Activated T-cell treated with anti-CD3 and anti-CD28 coated beads, Interleukin-2, amount 50 U/mL, for 4 hours (primary cell): ENCODE measurements around the gene MLF1. TPM values are rescaled to one million over a fixed set of nuclear protein-coding genes. Genes with fewer than 3 reads are reported as not detected.

Experiments used
- ATAC-seq, 2 donors: fragments of 200-7000 bp; cut with Tn5 transposase; one replicate each; pipeline ENCODE4 v1.10.0; 2021
- DNase-seq: peaks from one replicate; pipeline ENCODE4 v3.0.0-alpha.2; 2020
- H3K27me3 Mint-ChIP-seq: one replicate; pipeline ENCODE4 v1.8.0; 2021; ENCODE audit warnings: low read depth, mixed read lengths
- H3K36me3 Mint-ChIP-seq: one replicate; pipeline ENCODE4 v1.8.0; 2022; ENCODE audit warnings: mixed read lengths; ENCODE audit not compliant: insufficient read depth
- H3K4me1 Mint-ChIP-seq: one replicate; pipeline ENCODE4 v1.8.0; 2021; ENCODE audit warnings: low read depth, mixed read lengths
- H3K4me3 Mint-ChIP-seq: one replicate; pipeline ENCODE4 v1.8.0; 2021; ENCODE audit warnings: mild to moderate bottlenecking, moderate library complexity, mixed read lengths
- H3K9me3 Mint-ChIP-seq: one replicate; pipeline ENCODE4 v1.8.0; 2021; ENCODE audit warnings: mixed read lengths
- total RNA-seq, 3 donors: library from RNA; stranded (reverse); gene quantifications; one replicate each; pipeline ENCODE4 v1.2.1, GENCODE V29; 2021

Gene MLF1
- total RNA-seq, 3 donors from 2014 or later = 1.6 to 1.8 (median 1.6) TPM

GRCh38 chr3:158562674-158563073 lies 8.3 kb upstream of the MLF1 start:
- ATAC-seq = no peak
- DNase-seq = no peak

GRCh38 chr3:158563076-158563475 lies 7.9 kb upstream of the MLF1 start:
- Mint-ChIP-seq H3K36me3 (no peaks in the 10 kb centered on the region), H3K27me3 (peaks cover 24% of the 10 kb centered on the region)

More at GRCh38 chr3:158562674-158563073, 8.3 kb upstream of the MLF1 start:
- H3K9me3 Mint-ChIP-seq = peaks cover 4% of the 10 kb centered on the region
- H3K4me1 Mint-ChIP-seq = no peaks in the 10 kb centered on the region
- H3K27me3 Mint-ChIP-seq = peaks cover 20% of the 10 kb centered on the region
- H3K4me3 Mint-ChIP-seq = no peak overlapping the region
- no peaks in the 10 kb centered on the region for H3K36me3 Mint-ChIP-seq

GRCh38 chr3:158565076-158565475 lies 5.9 kb upstream of the MLF1 start:
- no peak overlapping the region for H3K4me3 Mint-ChIP-seq
- no peaks in the 10 kb centered on the region for H3K4me1 Mint-ChIP-seq
- H3K27me3 Mint-ChIP-seq = peaks cover 39% of the 10 kb centered on the region
- peaks cover 4% of the 10 kb centered on the region for H3K9me3 Mint-ChIP-seq
- ATAC-seq (no peak), DNase-seq (no peak)
- H3K36me3 Mint-ChIP-seq = no peaks in the 10 kb centered on the region

More at GRCh38 chr3:158563076-158563475, 7.9 kb upstream of the MLF1 start:
- Mint-ChIP-seq H3K4me3 (no peak overlapping the region), H3K4me1 (no peaks in the 10 kb centered on the region), H3K9me3 (peaks cover 4% of the 10 kb centered on the region)
- ATAC-seq (no peak), DNase-seq (no peak)

GRCh38 chr3:158568784-158569183 lies 2.2 kb upstream of the MLF1 start:
- Mint-ChIP-seq H3K4me3 (no peak overlapping the region), H3K4me1 (peaks cover 12% of the 10 kb centered on the region), H3K9me3 (peaks cover 4% of the 10 kb centered on the region), H3K27me3 (peaks cover 56% of the 10 kb centered on the region), H3K36me3 (no peaks in the 10 kb centered on the region)
- no peak for ATAC-seq
- no peak for DNase-seq

- H3K27me3 Mint-ChIP-seq = peaks cover 57% of the 10 kb centered on the region
- peaks cover 4% of the 10 kb centered on the region for H3K9me3 Mint-ChIP-seq
- H3K36me3 Mint-ChIP-seq = no peaks in the 10 kb centered on the region
- H3K4me3 Mint-ChIP-seq = no peak overlapping the region
- ATAC-seq (no peak), DNase-seq (no peak)
- H3K4me1 Mint-ChIP-seq = peaks cover 12% of the 10 kb centered on the region
These were observed 1.2 kb upstream of the MLF1 start for GRCh38 chr3:158569794-158570193.

- peaks cover 12% of the 10 kb centered on the region for H3K4me1 Mint-ChIP-seq
- ATAC-seq (no peak), DNase-seq (no peak)
- H3K9me3 Mint-ChIP-seq = no peaks in the 10 kb centered on the region
- H3K4me3 Mint-ChIP-seq = no peak overlapping the region
- no peaks in the 10 kb centered on the region for H3K36me3 Mint-ChIP-seq
- H3K27me3 Mint-ChIP-seq = peaks cover 45% of the 10 kb centered on the region
These were observed 1.2 kb downstream of the MLF1 start for GRCh38 chr3:158571969-158572765.

- DNase-seq (no peak), ATAC-seq (no peak)
- H3K9me3 Mint-ChIP-seq = no peaks in the 10 kb centered on the region
- H3K27me3 Mint-ChIP-seq = peaks cover 40% of the 10 kb centered on the region
- H3K36me3 Mint-ChIP-seq = no peaks in the 10 kb centered on the region
- peaks cover 12% of the 10 kb centered on the region for H3K4me1 Mint-ChIP-seq
- H3K4me3 Mint-ChIP-seq = no peak overlapping the region
These were observed 1.7 kb downstream of the MLF1 start for GRCh38 chr3:158572766-158573060.

GRCh38 chr3:158573714-158574113 lies 2.7 kb downstream of the MLF1 start:
- no peaks in the 10 kb centered on the region for H3K36me3 Mint-ChIP-seq
- DNase-seq (no peak), ATAC-seq (no peak)
- H3K9me3 Mint-ChIP-seq = no peaks in the 10 kb centered on the region
- peaks cover 12% of the 10 kb centered on the region for H3K4me1 Mint-ChIP-seq
- no peak overlapping the region for H3K4me3 Mint-ChIP-seq
- H3K27me3 Mint-ChIP-seq = peaks cover 34% of the 10 kb centered on the region

- Mint-ChIP-seq H3K36me3 (no peaks in the 10 kb centered on the region), H3K9me3 (no peaks in the 10 kb centered on the region), H3K4me3 (no peak overlapping the region), H3K27me3 (peaks cover 26% of the 10 kb centered on the region), H3K4me1 (peaks cover 12% of the 10 kb centered on the region)
- ATAC-seq = no peak
- no peak for DNase-seq
These were observed 3.7 kb downstream of the MLF1 start for GRCh38 chr3:158574646-158575045.

- no peak for ATAC-seq
- Mint-ChIP-seq H3K4me3 (no peak overlapping the region), H3K36me3 (no peaks in the 10 kb centered on the region), H3K4me1 (no peaks in the 10 kb centered on the region), H3K27me3 (peaks cover 6% of the 10 kb centered on the region), H3K9me3 (no peaks in the 10 kb centered on the region)
- no peak for DNase-seq
These were observed 19.2 kb downstream of the MLF1 start for GRCh38 chr3:158590223-158590622.

GRCh38 chr3:158600787-158601186 lies 29.8 kb downstream of the MLF1 start:
- H3K4me3 Mint-ChIP-seq = no peak overlapping the region
- H3K9me3 Mint-ChIP-seq = no peaks in the 10 kb centered on the region
- H3K4me1 Mint-ChIP-seq = no peaks in the 10 kb centered on the region
- H3K27me3 Mint-ChIP-seq = peaks cover 2% of the 10 kb centered on the region
- no peak for ATAC-seq
- H3K36me3 Mint-ChIP-seq = no peaks in the 10 kb centered on the region
- DNase-seq = no peak

GRCh38 chr3:158602227-158602626 lies 31.2 kb downstream of the MLF1 start:
- ATAC-seq = no peak
- H3K4me1 Mint-ChIP-seq = no peaks in the 10 kb centered on the region
- peaks cover 2% of the 10 kb centered on the region for H3K27me3 Mint-ChIP-seq
- DNase-seq = no peak
- H3K36me3 Mint-ChIP-seq = no peaks in the 10 kb centered on the region
- no peaks in the 10 kb centered on the region for H3K9me3 Mint-ChIP-seq
- H3K4me3 Mint-ChIP-seq = no peak overlapping the region

GRCh38 chr3:158617982-158618875 lies 47.2 kb downstream of the MLF1 start:
- Mint-ChIP-seq H3K9me3 (no peaks in the 10 kb centered on the region), H3K36me3 (no peaks in the 10 kb centered on the region), H3K4me3 (no peak overlapping the region), H3K27me3 (peaks cover 2% of the 10 kb centered on the region), H3K4me1 (no peaks in the 10 kb centered on the region)
- ATAC-seq (no peak), DNase-seq (no peak)

GRCh38 chr3:158625881-158626280 lies 54.9 kb downstream of the MLF1 start:
- H3K36me3 Mint-ChIP-seq = no peaks in the 10 kb centered on the region
- no peak for ATAC-seq
- no peaks in the 10 kb centered on the region for H3K9me3 Mint-ChIP-seq
- no peaks in the 10 kb centered on the region for H3K4me1 Mint-ChIP-seq
- no peak overlapping the region for H3K4me3 Mint-ChIP-seq
- H3K27me3 Mint-ChIP-seq = peaks cover 22% of the 10 kb centered on the region
- no peak for DNase-seq

- Mint-ChIP-seq H3K4me3 (no peak overlapping the region), H3K4me1 (no peaks in the 10 kb centered on the region), H3K9me3 (no peaks in the 10 kb centered on the region), H3K27me3 (peaks cover 32% of the 10 kb centered on the region), H3K36me3 (no peaks in the 10 kb centered on the region)
- DNase-seq = no peak
- ATAC-seq = no peak
These were observed 61.0 kb downstream of the MLF1 start for GRCh38 chr3:158631981-158632380.
